HCT116 (cell line): ENCODE results near the gene MS4A8. TPM values are rescaled to one million over a fixed set of nuclear protein-coding genes. Genes with fewer than 3 reads are reported as not detected.

Experiments used
- ATAC-seq: fragments of 200-7000 bp; cut with Tn5 transposase; 2 replicates; pipeline ENCODE4 v1.9.1; 2020; ENCODE audit warnings: mild to moderate bottlenecking, moderate library complexity
- BruUV-seq: library from RNA; stranded (reverse); fragments of 400-500 nt; replicated peaks from 2 replicates; lab custom pipeline; 2021; lab: Mats Ljungman, UMichigan
- CTCF ChIA-PET: fragments of 300-600 bp; sonication (Branson Sonifier 250); formaldehyde crosslinking; loops from one replicate; lab custom pipeline; 2021; ENCODE audit warnings: antibody characterized with exemption; lab: Charles Lee
- POLR2A ChIA-PET: fragments of 300-600, 350-600 bp; sonication (Branson Sonifier 250); formaldehyde crosslinking; loops from one replicate; lab custom pipeline; 2021; ENCODE audit warnings: antibody characterized with exemption; lab: Charles Lee
- RAD21 ChIA-PET, 2 experiments: fragments of 300-600 bp; sonication (Branson Sonifier 250); formaldehyde crosslinking; loops; one replicate each; lab custom pipeline; 2023; ENCODE audit warnings: low total read pairs in 2 of 2; ENCODE audit not compliant: uncharacterized antibody in 2 of 2, unreplicated experiment in 2 of 2, low non-redundant PET in 1 of 2; lab: Charles Lee
- DNase-seq: peaks from one replicate; pipeline ENCODE4 v3.0.0-alpha.2; 2010; ENCODE audit warnings: low read depth, low spot score
- H2AFZ ChIP-seq: fragments of 200-600 bp; shearing (Covaris generic), sonication (generic); 2 replicates; pipeline ENCODE4 v1.6.1; 2017; ENCODE audit warnings: low read depth, mixed run types, mixed read lengths, antibody characterized with exemption, low read length; ENCODE audit not compliant: poor library complexity, severe bottlenecking
- H3K27ac ChIP-seq: 2 replicates; pipeline ENCODE4 v1.5.1; 2012; ENCODE audit warnings: low read depth, low read length
- H3K27me3 ChIP-seq: fragments of 200-600 bp; sonication (generic); 2 replicates; pipeline ENCODE4 v1.6.1; 2016; ENCODE audit warnings: mixed run types, low read length, mixed read lengths; ENCODE audit not compliant: insufficient read depth
- H3K36me3 ChIP-seq, 2 experiments: fragments of 200-500 bp in 1 of 2; fragments of 200-600 bp in 1 of 2; sonication (Bioruptor generic) in 1 of 2; sonication (generic) in 1 of 2; 2 replicates each; pipeline versions ENCODE4 v1.5.1 to v1.6.1; 2014 to 2016; ENCODE audit warnings: low read length in 2 of 2, inconsistent platforms in 1 of 2, mixed read lengths in 1 of 2, mixed run types in 1 of 2; ENCODE audit not compliant: insufficient read depth in 2 of 2, control insufficient read depth in 1 of 2
- H3K4me1 ChIP-seq, 2 experiments: fragments of 200-600 bp in 1 of 2; sonication (generic) in 1 of 2; 2 replicates each; pipeline versions ENCODE4 v1.5.1 to v1.6.1; 2012 to 2017; ENCODE audit warnings: low read length in 2 of 2, inconsistent platforms in 1 of 2, mild to moderate bottlenecking in 1 of 2, mixed read lengths in 1 of 2, mixed run types in 1 of 2, moderate library complexity in 1 of 2; ENCODE audit not compliant: insufficient read depth in 2 of 2, control insufficient read depth in 1 of 2
- H3K4me2 ChIP-seq: fragments of 200-600 bp; sonication (generic); 2 replicates; pipeline ENCODE4 v1.6.1; 2017; ENCODE audit warnings: mixed run types, low read length, mixed read lengths
- H3K4me3 ChIP-seq, 2 experiments: fragments of 200-600 bp in 1 of 2; sonication (generic) in 1 of 2; replicated peaks in 1 of 2; 2 replicates each; pipeline ENCODE4 v1.5.1; 2011 to 2016; ENCODE audit warnings: low read length in 2 of 2, control low read depth in 1 of 2, low read depth in 1 of 2, mild to moderate bottlenecking in 1 of 2, mixed read lengths in 1 of 2, mixed run types in 1 of 2
- H3K79me2 ChIP-seq: fragments of 200-600 bp; sonication (generic); 2 replicates; pipeline ENCODE4 v1.6.1; 2017; ENCODE audit warnings: mild to moderate bottlenecking, mixed run types, low read length, moderate library complexity, mixed read lengths; ENCODE audit not compliant: insufficient read depth
- H3K9ac ChIP-seq: fragments of 200-600 bp; sonication (generic); 2 replicates; pipeline ENCODE4 v1.6.1; 2016; ENCODE audit warnings: low read length, mixed read lengths
- H3K9me2 ChIP-seq: fragments of 200-600 bp; sonication (generic), shearing (Covaris generic); 2 replicates; pipeline ENCODE4 v1.6.1; 2017; ENCODE audit warnings: mixed run types, mild to moderate bottlenecking, moderate library complexity; ENCODE audit not compliant: insufficient read depth
- H3K9me3 ChIP-seq, 2 experiments: fragments of 200-500 bp in 1 of 2; fragments of 200-600 bp in 1 of 2; sonication (Bioruptor generic) in 1 of 2; sonication (generic) in 1 of 2; 2 replicates each; pipeline ENCODE4 v1.6.1; 2014 to 2017; ENCODE audit warnings: low read length in 2 of 2, mixed read lengths in 2 of 2, inconsistent platforms in 1 of 2, low read depth in 1 of 2, mild to moderate bottlenecking in 1 of 2, mixed run types in 1 of 2, moderate library complexity in 1 of 2; ENCODE audit not compliant: control insufficient read depth in 1 of 2, insufficient read depth in 1 of 2
- H4K20me1 ChIP-seq: fragments of 200-600 bp; sonication (generic), shearing (Covaris generic); 2 replicates; pipeline ENCODE4 v1.6.1; 2017; ENCODE audit warnings: mixed run types, mild to moderate bottlenecking, moderate library complexity; ENCODE audit not compliant: insufficient read depth
- ATF3 ChIP-seq: IDR thresholded peaks from 2 replicates; pipeline ENCODE4 v1.6.1; 2012
- CEBPB ChIP-seq: IDR thresholded peaks from 2 replicates; pipeline ENCODE4 v1.6.1; 2012; ENCODE audit warnings: low read depth
- ELF1 ChIP-seq: IDR thresholded peaks from 2 replicates; pipeline ENCODE4 v1.6.1; 2012; ENCODE audit warnings: low read depth, borderline replicate concordance
- EZH2 ChIP-seq: fragments of 200-600 bp; sonication (generic); IDR thresholded peaks from 2 replicates; pipeline ENCODE4 v1.6.1; 2017; ENCODE audit warnings: antibody characterized with exemption, mixed run types
- FOSL1 ChIP-seq: IDR thresholded peaks from 2 replicates; pipeline ENCODE4 v1.6.1; 2012; ENCODE audit warnings: low read depth
- POLR2AphosphoS5 ChIP-seq: IDR thresholded peaks from 2 replicates; pipeline ENCODE4 v1.6.1; 2011; ENCODE audit warnings: mild to moderate bottlenecking, low read depth, low read length, moderate library complexity
- SIN3A ChIP-seq: IDR thresholded peaks from 2 replicates; pipeline ENCODE4 v1.6.1; 2012; ENCODE audit warnings: low read depth
- SP1 ChIP-seq: IDR thresholded peaks from 2 replicates; pipeline ENCODE4 v1.6.1; 2012; ENCODE audit warnings: low read depth
- YY1 ChIP-seq: IDR thresholded peaks from 2 replicates; pipeline ENCODE4 v1.6.1; 2011; ENCODE audit warnings: low read length, low read depth, moderate library complexity, mild to moderate bottlenecking; ENCODE audit not compliant: insufficient replicate concordance; ENCODE audit errors: extremely low read depth
- intact Hi-C: fragments of 100-400 bp; cut with micrococcal nuclease; formaldehyde crosslinking; loops from 2 replicates; pipeline ENCODE4 v1.10.0; 2022
- total RNA-seq: library from RNA; stranded (reverse); gene quantifications from one replicate; pipeline ENCODE4 v1.2.1, GENCODE V29; 2021; ENCODE audit not compliant: unreplicated experiment
- TF ChIP-seq, protein P1 (sequence below): IDR thresholded peaks from 2 replicates; pipeline ENCODE4 v1.6.1; 2012; ENCODE audit warnings: low read depth
- TF ChIP-seq, protein P2 (sequence below): IDR thresholded peaks from 2 replicates; pipeline ENCODE4 v1.6.1; 2012

Gene MS4A8
- total RNA-seq, 1 experiment from 2014 or later: 0.17 TPM

- TF ChIP-seq, protein P1, sequence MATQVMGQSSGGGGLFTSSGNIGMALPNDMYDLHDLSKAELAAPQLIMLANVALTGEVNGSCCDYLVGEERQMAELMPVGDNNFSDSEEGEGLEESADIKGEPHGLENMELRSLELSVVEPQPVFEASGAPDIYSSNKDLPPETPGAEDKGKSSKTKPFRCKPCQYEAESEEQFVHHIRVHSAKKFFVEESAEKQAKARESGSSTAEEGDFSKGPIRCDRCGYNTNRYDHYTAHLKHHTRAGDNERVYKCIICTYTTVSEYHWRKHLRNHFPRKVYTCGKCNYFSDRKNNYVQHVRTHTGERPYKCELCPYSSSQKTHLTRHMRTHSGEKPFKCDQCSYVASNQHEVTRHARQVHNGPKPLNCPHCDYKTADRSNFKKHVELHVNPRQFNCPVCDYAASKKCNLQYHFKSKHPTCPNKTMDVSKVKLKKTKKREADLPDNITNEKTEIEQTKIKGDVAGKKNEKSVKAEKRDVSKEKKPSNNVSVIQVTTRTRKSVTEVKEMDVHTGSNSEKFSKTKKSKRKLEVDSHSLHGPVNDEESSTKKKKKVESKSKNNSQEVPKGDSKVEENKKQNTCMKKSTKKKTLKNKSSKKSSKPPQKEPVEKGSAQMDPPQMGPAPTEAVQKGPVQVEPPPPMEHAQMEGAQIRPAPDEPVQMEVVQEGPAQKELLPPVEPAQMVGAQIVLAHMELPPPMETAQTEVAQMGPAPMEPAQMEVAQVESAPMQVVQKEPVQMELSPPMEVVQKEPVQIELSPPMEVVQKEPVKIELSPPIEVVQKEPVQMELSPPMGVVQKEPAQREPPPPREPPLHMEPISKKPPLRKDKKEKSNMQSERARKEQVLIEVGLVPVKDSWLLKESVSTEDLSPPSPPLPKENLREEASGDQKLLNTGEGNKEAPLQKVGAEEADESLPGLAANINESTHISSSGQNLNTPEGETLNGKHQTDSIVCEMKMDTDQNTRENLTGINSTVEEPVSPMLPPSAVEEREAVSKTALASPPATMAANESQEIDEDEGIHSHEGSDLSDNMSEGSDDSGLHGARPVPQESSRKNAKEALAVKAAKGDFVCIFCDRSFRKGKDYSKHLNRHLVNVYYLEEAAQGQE: no peak
- no peak for TF ChIP-seq SIN3A
- TF ChIP-seq FOSL1: no peak
- TF ChIP-seq YY1: no peak
- no peak for TF ChIP-seq ATF3
- TF ChIP-seq ELF1: no peak
These were observed 19.3 kb downstream of the MS4A8 start (continued) for GRCh38 chr11:60718524-60719316.

DNA sequence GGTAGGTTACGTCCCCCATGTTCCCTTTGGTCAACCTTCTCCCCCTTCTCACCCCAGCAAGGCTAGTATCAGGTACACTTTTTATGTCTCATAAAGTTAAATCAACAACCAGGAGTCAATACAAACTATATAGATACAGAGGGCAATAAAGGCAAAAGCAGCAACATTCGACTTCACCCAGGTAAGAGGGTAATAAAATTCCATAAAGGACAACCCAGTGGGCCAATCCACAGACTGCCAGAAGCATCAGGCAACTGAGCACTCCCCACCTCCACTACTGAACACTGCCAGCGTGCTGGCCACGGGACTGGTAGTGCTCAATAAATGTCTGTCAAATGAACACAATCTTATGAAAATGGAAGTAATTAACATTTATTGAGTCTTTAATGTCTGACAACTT is 20.0 kb downstream of the MS4A8 start:
- no peak for ATAC-seq
- TF ChIP-seq, protein P2, sequence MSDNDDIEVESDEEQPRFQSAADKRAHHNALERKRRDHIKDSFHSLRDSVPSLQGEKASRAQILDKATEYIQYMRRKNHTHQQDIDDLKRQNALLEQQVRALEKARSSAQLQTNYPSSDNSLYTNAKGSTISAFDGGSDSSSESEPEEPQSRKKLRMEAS: no peak
- no peak for TF ChIP-seq EZH2
- no peak for TF ChIP-seq YY1
- TF ChIP-seq SP1: no peak
- TF ChIP-seq CEBPB: no peak
- TF ChIP-seq ATF3: no peak
- TF ChIP-seq POLR2AphosphoS5: no peak
- peaks cover 19% of the 10 kb centered on the region for H3K27me3 ChIP-seq

More for the DNA sequence above, 20.0 kb downstream of the MS4A8 start:
- Histone ChIP-seq H4K20me1 (no peaks in the 10 kb centered on the region), H3K9me3 (no peaks in the 10 kb centered on the region), H3K9ac (no peak overlapping the region), H3K79me2 (no peaks in the 10 kb centered on the region), H3K4me2 (no peak overlapping the region), H3K4me1 (no peaks in the 10 kb centered on the region), H3K27ac (no peak overlapping the region), H3K36me3 (no peaks in the 10 kb centered on the region), H3K4me3 (no peak overlapping the region), H3K9me2 (no peaks in the 10 kb centered on the region), H2AFZ (no peak overlapping the region)
- no TSS peak for BruUV-seq
- no peak for DNase-seq
- RAD21 ChIA-PET: no interaction called here
- CTCF ChIA-PET: no interaction called here
- intact Hi-C loops: no loop called here
- POLR2A ChIA-PET: no interaction called here
